ENCODE measurements around the gene SKAP2. TPM values are rescaled to one million over a fixed set of nuclear protein-coding genes. Genes with fewer than 3 reads are reported as not detected.

Gene SKAP2
- total RNA-seq, 4 donors from 2014 or later, result 13.2 to 18.2 (median 15.0) TPM

DNA sequence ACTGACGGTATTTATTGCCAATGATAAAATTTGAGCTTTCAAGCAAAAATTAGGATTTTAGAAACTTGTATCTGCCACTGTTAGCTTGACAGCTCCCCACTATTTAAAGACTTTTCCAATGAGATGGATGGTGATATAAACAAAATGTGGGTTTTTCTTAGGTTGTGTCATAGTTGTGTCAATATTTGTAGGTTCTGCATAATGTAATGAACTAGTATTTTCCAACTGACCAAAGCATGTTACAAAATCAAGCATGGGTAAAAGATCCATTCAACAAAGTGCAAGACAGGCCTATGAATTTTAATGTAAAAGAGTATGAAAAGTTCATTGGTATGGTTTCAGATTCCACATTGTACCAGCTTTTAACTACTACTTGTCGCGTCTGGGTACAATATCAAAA lies 165.6 kb downstream of the SKAP2 start:
- TF ChIP-seq, protein P1, sequence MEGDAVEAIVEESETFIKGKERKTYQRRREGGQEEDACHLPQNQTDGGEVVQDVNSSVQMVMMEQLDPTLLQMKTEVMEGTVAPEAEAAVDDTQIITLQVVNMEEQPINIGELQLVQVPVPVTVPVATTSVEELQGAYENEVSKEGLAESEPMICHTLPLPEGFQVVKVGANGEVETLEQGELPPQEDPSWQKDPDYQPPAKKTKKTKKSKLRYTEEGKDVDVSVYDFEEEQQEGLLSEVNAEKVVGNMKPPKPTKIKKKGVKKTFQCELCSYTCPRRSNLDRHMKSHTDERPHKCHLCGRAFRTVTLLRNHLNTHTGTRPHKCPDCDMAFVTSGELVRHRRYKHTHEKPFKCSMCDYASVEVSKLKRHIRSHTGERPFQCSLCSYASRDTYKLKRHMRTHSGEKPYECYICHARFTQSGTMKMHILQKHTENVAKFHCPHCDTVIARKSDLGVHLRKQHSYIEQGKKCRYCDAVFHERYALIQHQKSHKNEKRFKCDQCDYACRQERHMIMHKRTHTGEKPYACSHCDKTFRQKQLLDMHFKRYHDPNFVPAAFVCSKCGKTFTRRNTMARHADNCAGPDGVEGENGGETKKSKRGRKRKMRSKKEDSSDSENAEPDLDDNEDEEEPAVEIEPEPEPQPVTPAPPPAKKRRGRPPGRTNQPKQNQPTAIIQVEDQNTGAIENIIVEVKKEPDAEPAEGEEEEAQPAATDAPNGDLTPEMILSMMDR (IDR thresholded peaks at IDR 0.05), result no peak
- no peak for TF ChIP-seq POLR2A (IDR thresholded peaks at IDR 0.05)
- no peak for DNase-seq (ENCODE audit: low spot score in 2 of 2)
- no peak overlapping the region for H3K4me3 ChIP-seq (ENCODE audit: low read depth, poor library complexity, severe bottlenecking)
- intact Hi-C loops (cut with DNase I; ENCODE audit: low total_unique reads), result no loop called here
- 94% methylated on average over 3 of the region's 3 CpGs for WGBS, 2 donors

DNA sequence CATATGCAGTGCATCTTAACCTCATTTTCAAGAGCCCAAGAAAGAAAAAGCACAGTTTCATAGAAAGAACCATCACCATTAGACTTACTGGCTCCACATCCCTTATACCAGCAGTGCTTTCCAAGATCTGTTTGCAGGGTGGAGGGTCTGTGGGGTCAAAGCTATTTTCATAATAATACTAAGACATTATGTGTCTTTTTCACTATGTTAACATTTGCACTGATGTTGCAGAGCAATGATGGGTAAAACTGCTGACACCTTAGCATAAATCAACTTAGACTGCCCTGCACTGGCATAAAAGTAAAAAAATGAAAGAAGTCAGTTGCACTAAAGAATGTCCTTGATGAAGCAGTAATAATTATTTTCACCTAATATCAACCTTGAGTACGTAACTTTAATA lies 166.2 kb downstream of the SKAP2 start:
- WGBS, 2 donors, result 94 to 98% methylated on average over 1 of the region's 1 CpG
- H3K4me3 ChIP-seq (ENCODE audit: low read depth, poor library complexity, severe bottlenecking), result no peak overlapping the region
- intact Hi-C loops (cut with DNase I; ENCODE audit: low total_unique reads), result no loop called here
- no peak for DNase-seq (ENCODE audit: low spot score in 2 of 2)
- TF ChIP-seq, protein P1 (IDR thresholded peaks at IDR 0.05), result no peak
- TF ChIP-seq POLR2A (IDR thresholded peaks at IDR 0.05), result no peak

DNA sequence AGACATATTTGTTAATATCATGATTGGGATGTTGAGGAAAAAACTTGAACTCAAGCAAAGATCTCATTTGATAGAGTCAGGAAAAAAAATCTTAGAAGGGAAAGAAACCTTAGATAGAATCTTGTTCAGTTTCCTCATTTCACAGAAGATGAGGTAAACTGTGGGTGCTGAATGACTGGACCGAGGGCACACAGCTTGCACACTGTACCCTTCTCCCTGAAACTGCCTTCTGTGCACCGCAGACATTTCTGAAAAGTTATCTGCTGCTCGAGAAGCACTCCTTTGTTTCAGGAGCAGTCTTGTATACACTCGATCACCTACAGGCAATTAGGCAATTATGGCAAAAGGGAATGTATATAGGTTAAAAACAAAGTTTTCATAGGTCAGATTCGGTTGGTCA lies 167.4 kb downstream of the SKAP2 start:
- TF ChIP-seq POLR2A (IDR thresholded peaks at IDR 0.05), result no peak
- TF ChIP-seq, protein P1 (IDR thresholded peaks at IDR 0.05), result no peak
- intact Hi-C loops (cut with DNase I; ENCODE audit: low total_unique reads), result no loop called here
- no peak for DNase-seq (ENCODE audit: low spot score in 2 of 2)
- no peak overlapping the region for H3K4me3 ChIP-seq (ENCODE audit: low read depth, poor library complexity, severe bottlenecking)
- 85 to 94% methylated on average over 5 of the region's 5 CpGs for WGBS, 2 donors

DNA sequence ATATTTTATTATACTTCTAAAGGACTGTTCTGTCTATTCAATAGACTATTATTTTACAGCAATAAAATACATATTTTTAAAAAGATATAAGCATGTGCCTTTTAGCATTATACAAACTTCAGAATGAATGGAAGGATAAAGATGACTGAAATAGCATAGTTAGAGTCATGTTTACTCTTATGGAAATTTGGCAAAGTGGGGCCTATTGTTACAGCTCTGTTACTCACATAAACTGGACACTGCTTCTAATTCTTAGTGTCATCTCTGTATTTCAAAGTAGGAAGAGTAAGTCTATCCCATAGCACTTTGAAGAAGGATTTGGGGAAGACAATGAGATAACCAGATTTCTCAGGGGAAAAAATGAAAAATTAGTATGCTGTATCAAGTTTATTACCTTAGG lies 168.2 kb downstream of the SKAP2 start:
- no peak for DNase-seq (ENCODE audit: low spot score in 2 of 2)
- H3K4me3 ChIP-seq (ENCODE audit: low read depth, poor library complexity, severe bottlenecking), result no peak overlapping the region
- intact Hi-C loops (cut with DNase I; ENCODE audit: low total_unique reads), result no loop called here
- TF ChIP-seq POLR2A (IDR thresholded peaks at IDR 0.05), result no peak
- TF ChIP-seq, protein P1 (IDR thresholded peaks at IDR 0.05), result no peak

DNA sequence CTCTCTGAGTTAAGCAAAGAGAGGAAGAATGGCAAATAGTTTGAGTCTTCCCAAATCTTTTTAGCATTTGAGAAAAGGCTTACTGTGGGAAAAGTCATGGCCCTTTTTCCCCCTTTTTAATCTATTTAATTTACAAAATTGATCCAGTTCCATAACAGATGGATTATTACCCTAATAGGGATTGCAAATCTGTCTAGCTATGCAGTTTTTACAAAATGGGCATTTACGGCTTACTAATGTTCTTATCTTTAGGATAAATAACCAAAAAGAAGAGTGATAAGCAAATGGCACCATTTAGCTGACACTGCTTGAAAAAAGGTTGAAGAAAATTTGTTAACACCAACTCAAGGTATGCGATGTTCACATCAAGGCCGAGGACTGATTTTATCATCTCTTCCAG lies 169.7 kb downstream of the SKAP2 start:
- intact Hi-C loops (cut with DNase I; ENCODE audit: low total_unique reads), result no loop called here
- no peak overlapping the region for H3K4me3 ChIP-seq (ENCODE audit: low read depth, poor library complexity, severe bottlenecking)
- TF ChIP-seq POLR2A (IDR thresholded peaks at IDR 0.05), result no peak
- TF ChIP-seq, protein P1 (IDR thresholded peaks at IDR 0.05), result no peak
- WGBS, 2 donors, result 94 to 96% methylated on average over 3 of the region's 3 CpGs
- no peak for DNase-seq (ENCODE audit: low spot score in 2 of 2)

DNA sequence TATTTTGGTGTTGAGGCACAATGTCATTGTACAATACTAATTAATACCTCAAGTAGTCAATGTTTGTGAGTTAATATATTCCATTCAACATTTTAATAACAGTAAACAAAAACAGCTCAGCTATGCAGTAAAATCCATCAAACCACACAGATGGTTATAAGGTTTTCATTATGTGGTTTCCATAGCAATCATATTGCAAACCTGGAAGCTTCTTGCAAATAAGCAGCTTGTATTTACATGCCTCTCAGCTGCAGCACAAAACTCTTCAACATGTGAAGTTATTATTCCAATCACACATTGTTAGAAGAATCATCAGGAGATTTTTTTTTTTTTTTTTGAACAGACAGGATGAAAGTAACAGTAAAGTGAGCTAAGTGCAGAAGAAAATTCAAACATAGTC lies 170.2 kb downstream of the SKAP2 start:
- DNase-seq (ENCODE audit: low spot score in 2 of 2), result no peak
- no peak for TF ChIP-seq POLR2A (IDR thresholded peaks at IDR 0.05)
- TF ChIP-seq, protein P1 (IDR thresholded peaks at IDR 0.05), result no peak
- intact Hi-C loops (cut with DNase I; ENCODE audit: low total_unique reads), result no loop called here
- no peak overlapping the region for H3K4me3 ChIP-seq (ENCODE audit: low read depth, poor library complexity, severe bottlenecking)

All from lower leg skin (tissue), 4 donors.